HG02798 (cell line): ENCODE data around the gene ARPP19.
A peak's percentile ranks its signal among the peaks of the same experiment; 100 is the strongest.
"Not testable (repeated sequence)": the region's sequence is repeated elsewhere in the genome, so short reads cannot be mapped to it uniquely, and the experiment has no call there.

Experiments
- ATAC-seq: cut with Tn5 transposase; IDR thresholded peaks from one replicate; pipeline ENCODE4 v1.9.1; 2021; ENCODE audit warnings: mild to moderate bottlenecking; ENCODE audit not compliant: unreplicated experiment, poor library complexity

Gene ARPP19

DNA sequence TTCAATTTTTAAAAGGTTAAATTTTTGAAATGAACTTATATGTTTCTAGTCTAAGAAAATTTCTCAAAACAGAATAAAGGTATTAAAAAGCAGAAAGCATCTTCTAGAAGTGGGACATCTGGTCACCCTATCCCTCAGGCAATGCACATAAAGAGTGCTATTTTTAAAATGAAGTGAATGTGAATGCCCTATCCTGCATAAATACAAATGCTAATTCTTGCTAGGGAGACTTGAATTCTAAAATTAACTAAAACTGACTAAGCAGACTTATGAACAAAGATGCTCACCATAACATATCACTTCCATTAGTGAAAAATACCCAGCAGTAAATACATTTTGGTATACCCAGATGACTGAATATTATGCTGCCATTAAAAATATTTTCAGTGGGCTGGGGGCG is 51.8 kb downstream of the ARPP19 start:
- no peak for ATAC-seq

- no peak for ATAC-seq
Observed at GRCh38 chr15:52515343-52515742, 53.5 kb downstream of the ARPP19 start.

DNA sequence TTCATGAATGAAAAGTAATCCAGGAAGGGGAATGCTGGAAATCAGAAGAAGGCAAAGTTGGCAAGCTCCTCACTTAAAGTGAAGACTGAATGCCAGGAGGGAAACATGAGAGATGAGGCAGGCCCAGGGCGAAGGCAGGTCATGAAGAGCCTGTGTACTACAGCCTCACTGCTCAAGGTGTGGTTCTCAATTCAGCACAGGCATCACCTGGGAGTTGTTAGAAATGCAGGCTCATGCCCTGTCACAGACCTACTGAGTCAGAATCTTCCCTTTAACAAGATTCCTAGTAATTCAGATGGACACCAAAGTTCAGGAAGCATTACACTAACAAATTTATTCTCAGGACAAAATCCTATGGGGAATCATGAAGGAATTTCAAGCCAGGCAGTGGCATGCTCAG is 54.3 kb downstream of the ARPP19 start:
- no peak for ATAC-seq

- ATAC-seq, result not testable (repeated sequence)
Observed at GRCh38 chr15:52512869-52513268, 56.0 kb downstream of the ARPP19 start.

- ATAC-seq, result no peak
Observed at GRCh38 chr15:52511084-52511483, 57.7 kb downstream of the ARPP19 start.

- no peak for ATAC-seq
Observed at GRCh38 chr15:52509500-52510245, 59.2 kb downstream of the ARPP19 start.

GRCh38 chr15:52506549-52506948 is 62.3 kb downstream of the ARPP19 start:
- no peak for ATAC-seq

GRCh38 chr15:52505151-52505550 is 63.7 kb downstream of the ARPP19 start:
- ATAC-seq, result no peak

DNA sequence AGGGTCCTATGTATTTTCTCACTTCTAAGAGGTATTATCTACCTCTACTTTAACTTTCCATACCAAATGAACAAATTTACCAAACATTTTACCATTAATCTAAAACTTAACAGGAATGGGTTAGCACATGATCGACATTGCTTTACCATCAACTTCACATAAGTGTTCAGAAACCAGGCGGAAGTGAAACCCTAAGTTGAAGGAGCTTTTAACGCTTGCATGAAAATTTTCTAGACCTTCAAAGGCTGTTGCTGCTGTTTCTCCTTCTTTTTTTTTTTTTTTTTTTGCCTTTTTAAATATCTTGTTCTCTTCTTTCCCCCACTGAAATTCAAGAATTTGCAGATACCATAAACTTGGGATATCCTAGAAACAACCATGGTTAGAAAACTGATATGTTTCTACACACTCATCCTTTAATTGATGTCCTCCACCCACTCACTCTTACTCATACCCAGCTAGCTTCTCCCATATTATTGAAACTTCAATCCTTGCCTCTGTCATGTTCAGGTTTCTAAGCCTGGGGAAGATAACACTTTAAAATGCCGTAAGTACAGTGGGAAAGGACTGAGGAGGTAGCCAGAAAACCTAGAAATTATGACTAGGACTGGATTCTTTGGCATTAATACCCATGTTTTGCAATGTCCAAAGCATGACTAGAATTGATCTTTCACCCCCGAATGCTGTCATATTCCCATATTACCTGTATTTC is 64.9 kb downstream of the ARPP19 start:
- peak; percentile 83 for ATAC-seq

DNA sequence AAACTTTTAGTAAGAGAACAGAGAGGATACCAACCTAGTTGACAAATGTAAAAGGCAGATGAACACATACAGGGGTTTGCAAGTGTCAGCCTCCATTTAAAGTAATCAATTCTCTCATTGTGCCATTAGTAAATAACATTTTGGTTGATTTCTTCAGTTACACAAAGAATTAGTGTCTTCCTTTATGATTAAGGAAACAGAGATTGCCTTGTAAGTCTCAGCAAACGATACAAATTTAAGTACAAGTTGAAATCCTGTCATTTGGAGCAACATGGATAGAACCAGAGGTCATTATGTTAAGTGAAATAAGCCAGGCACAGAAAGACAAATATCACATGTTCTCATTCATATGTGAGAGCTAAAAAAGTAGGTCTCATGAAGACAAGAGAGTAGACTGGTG is 66.2 kb downstream of the ARPP19 start:
- no peak for ATAC-seq

DNA sequence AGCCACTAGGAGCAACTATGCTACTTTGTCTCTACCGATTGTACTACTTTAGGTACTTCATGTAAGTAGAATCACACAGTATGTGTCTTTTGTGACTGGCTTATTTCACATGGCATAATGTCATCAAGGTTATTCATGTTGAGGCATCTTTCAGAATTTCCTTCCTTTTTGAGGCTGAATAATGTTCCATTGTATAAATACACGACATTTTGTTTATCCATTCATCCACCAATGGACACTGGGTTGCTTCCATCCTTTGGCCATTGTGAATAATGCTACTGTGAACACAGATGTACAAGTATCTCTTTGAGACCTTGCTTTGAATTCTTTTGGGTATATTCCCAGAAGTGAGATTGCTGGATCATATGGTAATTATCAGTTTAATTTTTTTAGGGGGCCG is 69.3 kb downstream of the ARPP19 start:
- no peak for ATAC-seq

GRCh38 chr15:52498706-52499105 is 70.1 kb downstream of the ARPP19 start:
- ATAC-seq, result no peak
